Left ventricle myocardium inferior (tissue), 1 donor: Measurements from ENCODE around the gene CLDN6. TPM values are rescaled to one million over a fixed set of nuclear protein-coding genes. Genes with fewer than 3 reads are reported as not detected.

Experiments
- DNase-seq: peaks from one replicate; pipeline ENCODE4 v3.0.0-alpha.2; 2020
- H3K27ac ChIP-seq: fragments of 200-600 bp; replicated peaks from 2 replicates; pipeline ENCODE4 v1.8.0; 2021
- H3K27me3 ChIP-seq: fragments of 200-600 bp; 2 replicates; pipeline ENCODE4 v1.8.0; 2021; ENCODE audit warnings: low read depth
- H3K36me3 ChIP-seq: fragments of 200-600 bp; 2 replicates; pipeline ENCODE4 v1.8.0; 2021
- H3K4me1 ChIP-seq: fragments of 200-600 bp; 2 replicates; pipeline ENCODE4 v1.8.0; 2021
- H3K4me3 ChIP-seq: fragments of 200-600 bp; 2 replicates; pipeline ENCODE4 v1.8.0; 2021; ENCODE audit warnings: mild to moderate bottlenecking, moderate library complexity
- H3K9me3 ChIP-seq: fragments of 200-600 bp; replicated peaks from 2 replicates; pipeline ENCODE4 v1.8.0; 2021
- CTCF ChIP-seq: fragments of 200-600 bp; IDR thresholded peaks from 2 replicates; pipeline ENCODE4 v1.8.0; 2021; ENCODE audit warnings: antibody characterized with exemption, mild to moderate bottlenecking, borderline replicate concordance
- intact Hi-C: fragments of 100-400 bp; cut with micrococcal nuclease; formaldehyde crosslinking; loops from one replicate; pipeline ENCODE4 v1.11.0; 2022
- total RNA-seq: library from RNA; stranded (reverse); fragmentation: NEBNext Ultra II Directional; extraction: Animal tissue kit (Norgen Biotek cat#: 25700); gene quantifications from one replicate; pipeline ENCODE4 v1.2.1, GENCODE V29; 2021
- donor health status: DM: no; HTN: yes; CAD: no; lungs with severe emphysema.

CLDN6 gene
- total RNA-seq, 1 donor from 2014 or later, result not detected

- Histone ChIP-seq H3K27me3 (no peaks in the 10 kb centered on the region), H3K4me3 (no peak overlapping the region), H3K27ac (no peak overlapping the region), H3K36me3 (no peaks in the 10 kb centered on the region), H3K9me3 (no peaks in the 10 kb centered on the region), H3K4me1 (peaks cover 53% of the 10 kb centered on the region)
- TF ChIP-seq CTCF, result no peak
- no peak for DNase-seq
- intact Hi-C loops, result no loop called here
Observed at GRCh38 chr16:3062553-3062952, 44.6 kb upstream of the CLDN6 start.

GRCh38 chr16:3060339-3061127 lies 42.5 kb upstream of the CLDN6 start:
- H3K36me3 ChIP-seq, result no peaks in the 10 kb centered on the region
- no peak for TF ChIP-seq CTCF
- peaks cover 45% of the 10 kb centered on the region for H3K4me1 ChIP-seq
- no peak for DNase-seq
- intact Hi-C loops, result no loop called here
- no peaks in the 10 kb centered on the region for H3K27me3 ChIP-seq
- H3K4me3 ChIP-seq, result no peak overlapping the region
- H3K27ac ChIP-seq, result peak overlapping the region; percentile 90
- no peaks in the 10 kb centered on the region for H3K9me3 ChIP-seq

- Histone ChIP-seq H3K9me3 (no peaks in the 10 kb centered on the region), H3K27ac (peak overlapping the region; percentile 90), H3K27me3 (no peaks in the 10 kb centered on the region), H3K4me1 (peaks cover 39% of the 10 kb centered on the region), H3K4me3 (peak overlapping the region; percentile 98), H3K36me3 (no peaks in the 10 kb centered on the region)
- intact Hi-C loops, result loop anchor here (10.0 kb wide), 1 partner anchor 65 kb away; no protein-coding TSS in a partner anchor
- no peak for TF ChIP-seq CTCF
- DNase-seq, result no peak
Observed at GRCh38 chr16:3059723-3060242, 41.8 kb upstream of the CLDN6 start.

- Histone ChIP-seq H3K4me3 (peak overlapping the region; percentile 98), H3K27me3 (no peaks in the 10 kb centered on the region), H3K9me3 (no peaks in the 10 kb centered on the region), H3K27ac (peak overlapping the region; percentile 90), H3K4me1 (peaks cover 33% of the 10 kb centered on the region), H3K36me3 (no peaks in the 10 kb centered on the region)
- peak; percentile 93 for TF ChIP-seq CTCF
- DNase-seq, result peak; percentile 90
- intact Hi-C loops, result loop anchor here (10.0 kb wide), 1 partner anchor 66 kb away; no protein-coding TSS in a partner anchor
Observed at GRCh38 chr16:3059041-3059722, 41.2 kb upstream of the CLDN6 start.

- peak overlapping the region; percentile 90 for H3K27ac ChIP-seq
- intact Hi-C loops, result loop anchor here (10.0 kb wide), 1 partner anchor 66 kb away; no protein-coding TSS in a partner anchor
Observed at GRCh38 chr16:3058139-3059030, 40.4 kb upstream of the CLDN6 start.

More at GRCh38 chr16:3058139-3059030, 40.4 kb upstream of the CLDN6 start:
- no peaks in the 10 kb centered on the region for H3K27me3 ChIP-seq
- H3K9me3 ChIP-seq, result no peaks in the 10 kb centered on the region
- TF ChIP-seq CTCF, result no peak
- peak overlapping the region; percentile 98 for H3K4me3 ChIP-seq
- peak; percentile 44 for DNase-seq
- no peaks in the 10 kb centered on the region for H3K36me3 ChIP-seq
- H3K4me1 ChIP-seq, result peaks cover 32% of the 10 kb centered on the region
